ENCODE measurements around the gene FRAS1.
"Not testable (repeated sequence)": the region's sequence is repeated elsewhere in the genome, so short reads cannot be mapped to it uniquely, and the experiment has no call there.

FRAS1 gene

GRCh38 chr4:78459327-78459726 lies 402.2 kb downstream of the FRAS1 start:
- no peak for DNase-seq

- no peak for DNase-seq
Measured at GRCh38 chr4:78460368-78460767, 403.2 kb downstream of the FRAS1 start.

GRCh38 chr4:78464265-78464664 lies 407.1 kb downstream of the FRAS1 start:
- no peak for DNase-seq

- DNase-seq: not testable (repeated sequence)
Measured at GRCh38 chr4:78467223-78467622, 410.1 kb downstream of the FRAS1 start.

GRCh38 chr4:78468272-78468671 lies 411.1 kb downstream of the FRAS1 start:
- no peak for DNase-seq

- DNase-seq: no peak
Measured at GRCh38 chr4:78476108-78476704, 419.1 kb downstream of the FRAS1 start.

GRCh38 chr4:78477276-78477675 lies 420.2 kb downstream of the FRAS1 start:
- no peak for DNase-seq

GRCh38 chr4:78478523-78478922 lies 421.4 kb downstream of the FRAS1 start:
- no peak for DNase-seq

- no peak for DNase-seq
Measured at GRCh38 chr4:78480286-78480685, 423.2 kb downstream of the FRAS1 start.

GRCh38 chr4:78481180-78481579 lies 424.1 kb downstream of the FRAS1 start:
- no peak for DNase-seq

- DNase-seq: no peak
Measured at GRCh38 chr4:78482281-78482680, 425.2 kb downstream of the FRAS1 start.

- DNase-seq: no peak
Measured at GRCh38 chr4:78483811-78484210, 426.7 kb downstream of the FRAS1 start.

- DNase-seq: no peak
Measured at GRCh38 chr4:78484574-78484973, 427.5 kb downstream of the FRAS1 start.

GRCh38 chr4:78493731-78494130 lies 436.6 kb downstream of the FRAS1 start:
- DNase-seq: no peak

GRCh38 chr4:78496021-78496643 lies 439.0 kb downstream of the FRAS1 start:
- no peak for DNase-seq

GRCh38 chr4:78506260-78506659 lies 449.1 kb downstream of the FRAS1 start:
- not testable (repeated sequence) for DNase-seq

GRCh38 chr4:78509043-78509442 lies 451.9 kb downstream of the FRAS1 start:
- DNase-seq: no peak

GRCh38 chr4:78510108-78510507 lies 453.0 kb downstream of the FRAS1 start:
- no peak for DNase-seq

- DNase-seq: no peak
Measured at GRCh38 chr4:78510681-78511080, 453.6 kb downstream of the FRAS1 start.

- no peak for DNase-seq
Measured at GRCh38 chr4:78512357-78512920, 455.3 kb downstream of the FRAS1 start.

- DNase-seq: no peak
Measured at GRCh38 chr4:78513411-78513975, 456.4 kb downstream of the FRAS1 start.

GRCh38 chr4:78517050-78517652 lies 460.0 kb downstream of the FRAS1 start:
- DNase-seq: no peak

GRCh38 chr4:78518561-78518960 lies 461.4 kb downstream of the FRAS1 start:
- no peak for DNase-seq

- no peak for DNase-seq
Measured at GRCh38 chr4:78519962-78520361, 462.8 kb downstream of the FRAS1 start.
